HG02571 (cell line): ENCODE results near the gene NTPCR.

Source experiments
- ATAC-seq: cut with Tn5 transposase; IDR thresholded peaks from one replicate; pipeline ENCODE4 v1.9.1; 2021; ENCODE audit warnings: mild to moderate bottlenecking, moderate library complexity; ENCODE audit not compliant: unreplicated experiment

The NTPCR gene

DNA sequence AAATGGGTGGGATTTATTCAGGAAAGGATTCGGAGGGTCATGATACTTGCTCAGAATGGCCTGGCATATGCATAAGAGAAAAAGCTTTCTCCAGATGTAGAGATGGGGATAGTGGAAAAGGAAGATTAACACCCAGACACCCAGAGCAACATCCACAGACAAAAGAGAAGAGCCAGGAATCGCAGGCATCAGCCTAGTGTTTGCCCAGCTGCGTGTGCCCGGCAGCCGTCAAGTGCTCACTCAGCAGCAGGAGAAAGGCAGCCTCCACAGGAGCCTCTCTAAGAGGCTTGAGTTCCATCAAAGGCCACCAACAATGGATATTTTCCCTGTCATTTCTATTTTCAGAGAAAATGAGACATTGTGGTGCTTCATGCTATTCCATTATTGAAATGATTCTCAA lies 54.7 kb downstream of the NTPCR start:
- no peak for ATAC-seq

DNA sequence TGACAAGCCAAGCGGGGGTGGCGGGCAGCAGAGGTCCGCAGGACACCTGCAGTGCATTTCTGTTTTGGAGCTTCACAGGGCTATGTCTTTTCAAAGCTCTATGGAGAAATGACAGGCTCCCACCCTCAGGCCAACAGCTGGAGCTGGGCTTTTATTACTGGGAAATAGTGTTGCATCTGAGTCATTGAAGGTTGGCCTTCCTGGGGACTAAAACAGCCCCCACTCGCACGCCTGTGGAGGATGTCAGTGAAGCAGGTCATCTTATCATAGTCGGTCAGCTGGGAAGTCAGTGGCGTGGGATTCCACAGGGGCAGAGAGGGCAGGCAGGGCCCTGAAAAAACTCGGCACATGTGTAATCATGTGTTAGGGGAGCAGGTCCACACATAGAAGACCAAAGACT lies 55.3 kb downstream of the NTPCR start:
- ATAC-seq: no peak

DNA sequence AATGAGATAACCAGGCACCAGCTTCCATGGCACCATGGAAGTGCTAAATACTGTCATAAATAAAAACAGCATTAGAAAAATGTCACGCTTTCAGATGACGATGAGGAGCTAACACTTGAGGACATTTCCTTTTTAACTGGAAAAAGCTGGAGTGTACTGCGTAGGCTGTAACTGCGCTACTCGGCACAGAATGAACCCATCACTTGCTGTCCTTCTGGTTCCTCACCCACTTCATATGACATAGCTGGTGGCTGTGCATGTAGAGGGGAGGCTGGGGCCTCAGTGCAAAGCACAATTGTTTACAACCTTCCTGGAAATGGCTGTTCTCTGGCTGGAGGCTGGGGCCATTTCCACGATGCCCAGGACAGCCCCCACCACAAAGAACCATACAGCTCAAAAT lies 55.7 kb downstream of the NTPCR start:
- ATAC-seq: no peak

DNA sequence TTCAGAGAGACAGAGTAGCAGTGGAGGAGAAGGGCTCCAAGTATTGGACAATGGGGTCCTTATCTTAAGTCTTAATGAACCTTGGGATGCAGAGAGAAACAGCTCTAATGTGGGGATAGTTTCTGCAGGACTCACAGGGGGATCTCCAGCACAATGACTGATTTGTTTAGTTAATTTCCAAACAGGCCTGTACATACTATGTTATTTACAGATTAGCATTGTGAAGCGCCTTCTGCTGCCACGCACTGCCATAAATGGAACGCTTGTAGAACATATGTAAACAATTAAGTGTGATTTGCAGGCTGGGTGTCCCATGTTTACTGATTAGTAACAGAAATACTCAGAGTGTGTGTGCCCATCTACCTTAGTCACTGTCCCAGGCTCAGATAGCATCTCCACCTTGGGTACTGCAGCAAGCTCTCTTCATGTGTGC lies 56.1 kb downstream of the NTPCR start:
- no peak for ATAC-seq

DNA sequence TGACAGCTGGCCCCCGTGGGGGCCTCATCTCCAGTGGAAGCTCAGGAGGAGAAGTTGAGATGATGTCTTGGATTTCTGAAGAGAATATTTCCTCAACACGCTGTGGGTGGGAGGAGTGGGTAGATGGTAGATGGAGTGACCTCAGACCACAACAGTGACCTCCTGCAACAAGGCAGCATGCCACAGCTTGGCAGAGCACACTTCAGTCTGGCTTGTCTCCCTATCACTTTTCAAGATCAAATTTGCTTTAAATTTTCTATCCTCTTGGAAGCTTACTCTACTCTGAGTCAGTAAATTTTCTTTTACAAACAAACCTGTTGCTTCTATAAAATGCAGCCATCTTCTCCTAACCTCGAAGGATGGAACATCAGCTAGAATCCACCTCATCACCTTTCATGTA lies 59.7 kb downstream of the NTPCR start:
- no peak for ATAC-seq

DNA sequence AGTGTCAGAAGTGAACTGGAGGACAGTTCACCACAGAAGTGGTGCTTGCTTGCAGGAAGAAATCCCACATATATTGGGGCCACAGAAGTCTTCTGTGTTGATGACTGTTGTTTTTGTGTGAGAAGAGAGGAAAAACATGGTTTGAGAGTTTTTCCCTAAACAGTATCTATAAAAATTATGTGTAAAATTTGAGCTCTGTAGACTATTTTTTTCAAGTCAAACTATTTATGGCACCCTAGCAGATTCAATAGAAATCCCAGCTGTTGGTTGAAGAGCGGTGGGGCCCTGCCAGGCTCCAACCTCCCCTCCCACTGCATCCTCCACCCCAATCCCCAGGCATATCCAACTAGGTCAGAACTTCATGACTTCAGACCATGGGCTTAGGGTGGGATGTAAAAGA lies 61.6 kb downstream of the NTPCR start:
- no peak for ATAC-seq

DNA sequence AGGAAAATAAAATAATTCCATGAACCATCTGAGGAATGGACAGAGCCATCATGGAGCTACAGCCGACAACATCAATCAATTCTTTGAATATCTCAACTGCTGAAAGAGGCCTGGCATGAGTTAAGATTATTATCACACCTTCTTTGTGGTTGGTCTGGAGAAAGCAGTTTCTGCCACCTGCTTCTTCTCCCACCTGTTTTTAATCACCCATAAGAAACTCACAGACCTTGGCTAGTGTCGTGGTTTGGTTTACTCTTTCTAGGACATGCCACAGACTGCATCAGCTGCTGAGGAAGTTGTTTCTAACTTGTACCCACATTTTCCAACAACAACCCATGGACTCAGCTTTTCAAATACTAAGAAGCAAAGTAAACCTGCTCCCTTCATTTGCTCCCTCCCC lies 65.6 kb downstream of the NTPCR start:
- no peak for ATAC-seq

DNA sequence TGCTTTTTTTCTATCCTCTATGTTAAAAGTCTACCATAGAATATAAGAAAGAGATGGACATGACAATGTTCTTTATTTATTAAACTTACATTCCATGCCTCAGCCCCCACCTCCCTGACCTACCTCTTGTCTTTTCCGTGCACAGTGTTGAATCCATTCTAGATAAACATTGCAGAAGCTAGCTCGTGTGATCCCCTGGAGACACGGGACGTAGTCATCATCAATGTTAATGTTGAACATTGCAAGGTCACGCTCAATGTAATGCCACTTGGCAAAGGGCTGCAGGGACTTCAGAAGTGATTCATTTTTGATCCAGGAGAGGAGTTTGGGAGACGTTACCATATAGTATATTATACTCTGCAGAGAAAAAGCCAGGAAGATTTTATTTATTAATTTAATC lies 66.4 kb downstream of the NTPCR start:
- ATAC-seq: no peak

DNA sequence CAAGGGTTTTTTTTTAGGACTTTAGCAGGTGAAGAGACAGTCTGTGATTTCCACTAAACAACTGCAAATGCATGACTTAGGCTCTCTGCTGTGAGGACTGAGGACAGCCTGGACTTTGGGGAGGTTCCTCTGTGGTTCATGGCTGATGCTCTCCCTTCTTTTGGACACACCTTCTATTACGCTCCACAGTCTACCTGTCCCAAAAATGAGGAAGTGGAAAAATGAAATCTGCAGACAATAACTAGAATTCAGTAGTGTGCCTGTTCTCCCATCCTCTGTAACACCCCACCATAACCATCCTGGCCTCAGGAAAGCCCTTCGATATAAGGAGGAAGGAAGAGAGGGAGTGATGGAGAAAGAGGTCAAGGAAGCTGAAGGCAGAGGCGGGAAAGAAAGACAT lies 68.7 kb downstream of the NTPCR start:
- no peak for ATAC-seq

DNA sequence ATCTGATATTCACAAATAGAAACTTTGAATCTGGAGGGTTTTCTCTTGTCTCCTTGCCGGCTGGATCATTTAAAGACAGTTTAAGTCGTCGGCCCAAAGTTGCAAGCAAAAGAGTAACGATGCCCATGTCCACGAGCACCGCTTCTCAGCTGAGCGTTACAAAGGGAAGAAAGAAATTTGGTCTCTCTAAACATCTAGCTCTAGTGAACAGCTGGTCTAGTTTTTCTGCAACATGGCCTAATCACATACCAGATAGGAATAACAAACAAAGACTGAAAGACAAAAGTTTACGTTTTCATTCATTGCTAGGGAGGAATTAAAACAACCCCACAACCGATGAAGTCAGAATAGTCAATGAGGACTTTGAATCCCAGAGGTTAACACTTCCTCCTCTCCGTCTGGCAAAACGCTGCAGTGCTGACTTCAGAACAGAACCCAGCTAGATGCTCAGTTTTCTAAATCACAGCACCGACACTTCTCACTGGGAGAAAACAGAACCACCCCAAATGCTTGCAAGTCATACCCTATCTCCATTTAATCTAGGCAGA lies 69.4 kb downstream of the NTPCR start:
- no peak for ATAC-seq

DNA sequence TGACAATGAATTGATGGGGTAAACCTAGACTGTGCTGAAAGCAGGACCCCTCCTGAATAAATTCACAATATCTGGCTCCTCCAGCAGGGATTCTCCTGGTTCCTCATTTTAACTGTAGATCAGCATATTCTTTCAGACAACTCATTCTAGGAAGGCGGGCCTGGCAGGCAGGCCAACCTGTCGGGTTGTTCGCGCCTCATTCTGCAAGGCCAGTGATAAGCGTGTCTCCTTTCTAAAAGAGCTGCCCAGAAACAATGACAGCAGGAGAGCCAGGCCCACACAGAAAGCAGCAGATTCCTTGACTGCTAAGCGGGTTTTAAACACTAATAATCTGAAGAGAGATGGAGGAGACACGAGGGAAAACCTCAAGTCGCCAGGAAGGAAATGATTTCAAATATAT lies 70.0 kb downstream of the NTPCR start:
- ATAC-seq: no peak

DNA sequence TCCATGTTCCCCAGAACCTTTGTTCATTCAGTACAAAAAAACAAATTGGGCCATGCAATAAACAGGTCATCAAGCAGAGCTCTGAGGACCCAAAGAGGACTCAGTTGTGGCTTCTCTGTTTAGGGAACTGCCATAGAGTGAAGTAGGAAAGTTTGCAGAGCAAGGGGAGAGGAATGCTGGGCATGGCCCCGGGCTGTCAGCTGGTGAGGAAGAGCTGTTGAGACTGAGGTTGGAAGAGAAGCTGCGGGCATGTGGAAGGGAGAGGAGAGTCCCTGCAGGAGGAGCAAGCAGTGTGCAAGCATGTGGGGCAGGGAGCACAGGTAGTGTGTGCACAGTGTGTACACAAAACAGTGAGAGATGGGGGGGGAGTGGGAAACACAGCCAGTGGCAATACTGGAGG lies 71.8 kb downstream of the NTPCR start:
- no peak for ATAC-seq

DNA sequence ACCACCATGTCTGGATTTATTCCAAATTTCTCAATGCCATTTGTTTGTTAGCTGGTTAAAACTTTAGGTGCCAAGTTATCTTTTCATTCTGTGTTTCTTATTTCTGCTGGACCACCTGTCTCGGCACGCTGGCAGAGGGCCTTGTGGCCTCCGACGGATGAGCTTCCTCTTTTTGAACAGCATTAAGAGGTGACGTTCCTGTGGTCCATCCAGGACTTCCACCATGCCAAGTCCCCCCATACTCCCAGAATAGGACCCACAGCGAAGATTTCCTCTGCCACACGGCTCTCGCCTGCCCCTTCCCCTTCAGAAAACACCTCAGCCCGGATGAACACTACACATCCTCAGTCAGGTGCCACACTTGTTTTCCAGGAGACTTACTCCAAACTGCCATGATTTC lies 73.8 kb downstream of the NTPCR start:
- no peak for ATAC-seq

DNA sequence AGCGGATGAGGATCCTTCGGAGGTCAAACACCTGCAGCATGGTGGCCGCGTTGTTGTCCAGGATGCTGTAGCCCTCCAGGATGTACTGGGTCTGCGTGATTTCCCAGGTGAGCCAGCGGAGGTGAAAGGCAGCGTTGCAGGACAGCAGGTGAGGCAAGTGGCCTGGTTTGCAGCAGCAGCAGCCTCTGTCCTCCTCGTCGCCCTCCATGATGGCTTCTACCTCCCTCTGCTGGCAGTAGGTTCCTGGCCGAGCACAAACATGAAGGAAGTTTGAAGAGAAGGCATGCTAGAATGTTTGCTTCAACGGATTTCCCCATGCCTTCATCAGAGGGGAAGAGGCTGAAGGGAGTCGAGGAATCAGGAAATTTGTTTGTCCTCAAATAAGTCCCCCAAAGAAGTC lies 74.7 kb downstream of the NTPCR start:
- ATAC-seq: no peak

DNA sequence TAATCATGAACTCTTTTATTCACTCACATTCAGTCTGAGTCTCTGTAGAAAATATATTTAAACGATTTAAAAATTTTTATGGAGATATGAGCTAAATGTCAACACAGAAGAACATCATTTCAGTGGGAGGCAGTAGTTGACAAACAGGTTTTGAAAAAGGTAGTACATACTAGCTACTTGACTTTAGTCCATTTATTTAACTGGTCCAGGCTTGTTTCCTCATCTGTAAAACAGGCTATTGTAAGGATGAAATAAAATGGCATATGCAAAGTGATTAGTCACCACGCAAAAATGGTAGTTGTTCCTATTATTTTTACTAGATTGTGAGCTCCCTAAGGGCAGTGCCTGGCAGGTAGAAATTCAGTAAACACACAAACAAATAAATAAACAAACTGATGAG lies 75.2 kb downstream of the NTPCR start:
- ATAC-seq: no peak

DNA sequence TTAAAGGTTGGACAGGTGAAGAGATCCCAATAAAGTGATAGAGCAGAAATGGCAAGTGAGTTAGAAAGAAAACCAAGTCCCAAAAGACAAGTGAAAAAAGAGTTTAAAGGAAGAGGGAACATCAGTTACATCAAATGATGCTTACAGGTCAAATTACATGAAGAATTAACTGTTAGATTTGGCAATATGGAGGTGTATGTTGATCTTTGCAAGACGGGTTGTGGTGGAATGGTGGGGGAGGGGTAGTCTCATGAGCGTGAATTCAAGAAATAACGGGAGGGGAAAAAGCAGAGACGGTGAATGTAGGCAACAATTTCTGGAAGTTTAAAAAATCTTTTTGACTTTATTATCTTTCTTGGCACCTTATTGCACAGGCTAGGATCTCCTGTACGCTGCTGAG lies 76.6 kb downstream of the NTPCR start:
- ATAC-seq: no peak

DNA sequence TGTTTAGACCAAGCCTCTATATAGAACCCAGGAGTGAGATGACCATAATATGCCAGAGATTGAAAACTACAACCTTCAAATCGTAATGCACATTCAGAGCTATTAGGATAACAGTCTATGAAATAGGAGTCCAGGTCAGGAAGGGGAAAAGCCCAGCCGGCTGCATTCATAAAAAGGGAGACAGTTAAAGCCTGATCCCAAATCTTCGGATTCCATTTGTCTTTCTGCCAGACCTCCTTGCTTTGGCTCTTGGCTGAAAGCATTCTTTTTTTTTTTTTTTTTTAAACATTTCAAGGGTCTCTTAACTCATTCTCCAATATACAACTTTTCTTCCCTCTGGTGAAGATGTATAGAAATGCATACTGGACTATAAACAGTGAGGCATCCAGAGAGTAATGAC lies 81.1 kb downstream of the NTPCR start:
- no peak for ATAC-seq

DNA sequence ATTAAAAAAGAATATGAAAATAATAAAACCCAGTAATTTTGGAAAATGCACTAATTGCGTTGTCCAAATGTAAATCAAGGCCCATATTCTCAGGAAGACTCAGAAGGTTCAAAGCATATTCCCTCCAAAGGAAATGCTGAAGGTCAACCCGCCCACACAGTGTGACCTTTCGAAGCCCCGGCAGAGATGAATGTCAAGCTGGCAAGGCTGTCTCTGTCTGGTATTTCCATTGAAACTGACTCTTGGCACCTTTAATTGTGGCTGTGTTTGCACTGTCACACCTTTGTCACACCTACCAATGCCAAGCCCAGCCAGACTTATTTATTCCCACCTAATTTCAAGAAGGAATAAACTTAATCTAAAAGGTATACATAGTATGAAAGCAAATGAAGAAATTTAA lies 82.5 kb downstream of the NTPCR start:
- ATAC-seq: no peak

DNA sequence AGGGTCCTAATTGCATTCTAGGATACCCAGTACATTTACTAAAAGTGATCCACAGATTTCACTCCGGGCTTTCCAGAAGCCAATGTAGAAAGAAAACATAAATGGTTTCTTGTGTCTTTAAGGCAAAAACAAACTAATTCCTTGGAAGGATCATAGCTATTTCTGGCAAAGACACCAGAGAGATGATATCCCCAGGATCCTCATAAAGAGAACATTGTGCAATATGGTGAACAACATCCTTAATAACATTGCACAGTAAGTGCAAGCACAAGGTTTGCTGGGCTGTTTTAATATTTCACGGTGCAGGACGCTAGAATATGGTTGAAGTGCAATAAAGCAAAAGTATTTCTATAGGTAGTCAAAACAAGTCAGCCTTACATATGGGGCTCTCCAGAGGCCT lies 83.0 kb downstream of the NTPCR start:
- ATAC-seq: no peak
